HepG2 (cell line): ENCODE data around the gene CUL4A. TPM values are rescaled to one million over a fixed set of nuclear protein-coding genes. Genes with fewer than 3 reads are reported as not detected.

Experiments
- BCL6 ChIP-seq: IDR thresholded peaks from 2 replicates; pipeline ENCODE4 v1.6.1; 2016; ENCODE audit warnings: missing genetic modification reagents, missing compliant biosample characterization
- CHCHD3 ChIP-seq: sonication (generic); formaldehyde crosslinking; IDR thresholded peaks from 2 replicates; pipeline ENCODE4 v1.8.0; 2022; ENCODE audit warnings: mild to moderate bottlenecking, missing genetic modification reagents, moderate library complexity
- DMAP1 ChIP-seq: IDR thresholded peaks from 2 replicates; pipeline ENCODE4 v1.6.1; 2016
- ETV6 ChIP-seq: sonication (generic); formaldehyde crosslinking; conservative IDR thresholded peaks from 2 replicates; pipeline ENCODE4 v1.4.0; 2020; ENCODE audit warnings: missing genetic modification reagents
- HES4 ChIP-seq: sonication (generic); formaldehyde crosslinking; IDR thresholded peaks from 2 replicates; pipeline ENCODE4 v1.9.0; 2021; ENCODE audit warnings: mild to moderate bottlenecking, missing genetic modification reagents, borderline replicate concordance
- HNRNPL ChIP-seq: fragments of 200-400 bp; formaldehyde crosslinking; IDR thresholded peaks from 2 replicates; pipeline ENCODE4 v1.6.1; 2017; ENCODE audit warnings: mild to moderate bottlenecking, low read depth, low read length
- HNRNPLL ChIP-seq: fragments of 200-400 bp; formaldehyde crosslinking; IDR thresholded peaks from 2 replicates; pipeline ENCODE4 v1.6.1; 2017; ENCODE audit warnings: mild to moderate bottlenecking, low read depth, low read length; ENCODE audit not compliant: poor library complexity, severe bottlenecking
- KDM2A ChIP-seq: sonication (generic); formaldehyde crosslinking; IDR thresholded peaks from 2 replicates; pipeline ENCODE4 v1.4.0; 2020; ENCODE audit warnings: low read depth, missing genetic modification reagents, borderline replicate concordance
- MBNL3 ChIP-seq: fragments of 250-450 bp; sonication (Bioruptor Pico); conservative IDR thresholded peaks from 2 replicates; pipeline ENCODE4 v1.8.0; 2022; ENCODE audit warnings: mild to moderate bottlenecking, inconsistent platforms
- PTBP1 ChIP-seq: fragments of 200-400 bp; formaldehyde crosslinking; IDR thresholded peaks from 2 replicates; pipeline ENCODE4 v1.6.1; 2018; ENCODE audit warnings: low read length, low read depth; ENCODE audit not compliant: poor library complexity, severe bottlenecking
- REPIN1 ChIP-seq: sonication (generic); formaldehyde crosslinking; IDR thresholded peaks from 2 replicates; pipeline ENCODE4 v1.8.0; 2022; ENCODE audit warnings: missing genetic modification reagents, low read depth, mild to moderate bottlenecking, borderline replicate concordance
- RFXANK ChIP-seq: IDR thresholded peaks from 2 replicates; pipeline ENCODE4 v1.6.1; 2016
- TEAD3 ChIP-seq: optimal IDR thresholded peaks from 2 replicates; pipeline ENCODE3; 2016; ENCODE audit warnings: borderline replicate concordance
- TP53 ChIP-seq: sonication (generic); formaldehyde crosslinking; conservative IDR thresholded peaks from 2 replicates; pipeline ENCODE4 v1.4.0; 2020; ENCODE audit warnings: missing genetic modification reagents
- ZNF136 ChIP-seq: sonication (generic); formaldehyde crosslinking; IDR thresholded peaks from 2 replicates; pipeline ENCODE4 v1.8.1; 2022; ENCODE audit warnings: low read depth, mild to moderate bottlenecking, moderate library complexity, missing genetic modification reagents
- ZNF24 ChIP-seq: fragments of 450-650 bp; IDR thresholded peaks from 2 replicates; pipeline ENCODE4 v1.6.1; 2017; ENCODE audit warnings: antibody characterized with exemption, mild to moderate bottlenecking
- ZNF430 ChIP-seq: sonication (generic); formaldehyde crosslinking; IDR thresholded peaks from 2 replicates; pipeline ENCODE4 v1.9.0; 2021; ENCODE audit warnings: mild to moderate bottlenecking, missing genetic modification reagents
- ZNF773 ChIP-seq: sonication (generic); formaldehyde crosslinking; IDR thresholded peaks from 2 replicates; pipeline ENCODE4 v1.4.0; 2020; ENCODE audit warnings: missing genetic modification reagents, borderline replicate concordance
- ZNF83 ChIP-seq: sonication (generic); formaldehyde crosslinking; IDR thresholded peaks from 2 replicates; pipeline ENCODE4 v1.4.0; 2020; ENCODE audit warnings: missing genetic modification reagents, mild to moderate bottlenecking, borderline replicate concordance
- ZNF879 ChIP-seq: sonication (generic); formaldehyde crosslinking; IDR thresholded peaks from 2 replicates; pipeline ENCODE4 v1.8.1; 2023; ENCODE audit warnings: missing genetic modification reagents
- polyA plus RNA-seq, 8 experiments: library from polyadenylated mRNA; depleted of rRNA in 3 of 8; stranded (reverse) in 7 of 8; unstranded in 1 of 8; fragments of >200 nt; fragmentation: Illumina TruSeq in 4 of 8; extraction: Trizol in 4 of 8; gene quantifications; 2 replicates each; pipeline versions ENCODE4 v1.2.1 to v1.2.3, GENCODE V29; 2011 to 2016; ENCODE audit warnings: low read depth in 4 of 8, missing spikeins in 1 of 8, mixed read lengths in 1 of 8; ENCODE audit not compliant: insufficient read depth in 1 of 8
- total RNA-seq, 5 experiments: library from RNA; depleted of rRNA; stranded (reverse); fragments of >200 nt; fragmentation: Illumina TruSeq; extraction: Trizol; gene quantifications; 2 replicates each; pipeline ENCODE4 v1.2.3, GENCODE V29; 2016; ENCODE audit warnings: low read depth in 1 of 5
- TF ChIP-seq, protein P1 (sequence below): sonication (generic); formaldehyde crosslinking; IDR thresholded peaks from 2 replicates; pipeline ENCODE4 v1.5.1; 2020; ENCODE audit warnings: mild to moderate bottlenecking, missing genetic modification reagents, moderate library complexity
- TF ChIP-seq, protein P2 (sequence below): sonication (generic); formaldehyde crosslinking; IDR thresholded peaks from 2 replicates; pipeline ENCODE4 v1.5.0; 2020; ENCODE audit warnings: mild to moderate bottlenecking, missing genetic modification reagents
- TF ChIP-seq, protein P3 (sequence below): sonication (generic); formaldehyde crosslinking; conservative IDR thresholded peaks from 2 replicates; pipeline ENCODE4 v1.8.1; 2023; ENCODE audit warnings: missing genetic modification reagents
- TF ChIP-seq, protein P4 (sequence below): sonication (generic); formaldehyde crosslinking; IDR thresholded peaks from 2 replicates; pipeline ENCODE4 v1.5.0; 2020; ENCODE audit warnings: missing genetic modification reagents, mild to moderate bottlenecking, borderline replicate concordance

The CUL4A gene
- total and polyA plus RNA-seq, 2 of the 13 experiments (the other 11 are each of a cell fraction or from before 2014, with no cell fraction given): 51.2 to 75.3 TPM

DNA sequence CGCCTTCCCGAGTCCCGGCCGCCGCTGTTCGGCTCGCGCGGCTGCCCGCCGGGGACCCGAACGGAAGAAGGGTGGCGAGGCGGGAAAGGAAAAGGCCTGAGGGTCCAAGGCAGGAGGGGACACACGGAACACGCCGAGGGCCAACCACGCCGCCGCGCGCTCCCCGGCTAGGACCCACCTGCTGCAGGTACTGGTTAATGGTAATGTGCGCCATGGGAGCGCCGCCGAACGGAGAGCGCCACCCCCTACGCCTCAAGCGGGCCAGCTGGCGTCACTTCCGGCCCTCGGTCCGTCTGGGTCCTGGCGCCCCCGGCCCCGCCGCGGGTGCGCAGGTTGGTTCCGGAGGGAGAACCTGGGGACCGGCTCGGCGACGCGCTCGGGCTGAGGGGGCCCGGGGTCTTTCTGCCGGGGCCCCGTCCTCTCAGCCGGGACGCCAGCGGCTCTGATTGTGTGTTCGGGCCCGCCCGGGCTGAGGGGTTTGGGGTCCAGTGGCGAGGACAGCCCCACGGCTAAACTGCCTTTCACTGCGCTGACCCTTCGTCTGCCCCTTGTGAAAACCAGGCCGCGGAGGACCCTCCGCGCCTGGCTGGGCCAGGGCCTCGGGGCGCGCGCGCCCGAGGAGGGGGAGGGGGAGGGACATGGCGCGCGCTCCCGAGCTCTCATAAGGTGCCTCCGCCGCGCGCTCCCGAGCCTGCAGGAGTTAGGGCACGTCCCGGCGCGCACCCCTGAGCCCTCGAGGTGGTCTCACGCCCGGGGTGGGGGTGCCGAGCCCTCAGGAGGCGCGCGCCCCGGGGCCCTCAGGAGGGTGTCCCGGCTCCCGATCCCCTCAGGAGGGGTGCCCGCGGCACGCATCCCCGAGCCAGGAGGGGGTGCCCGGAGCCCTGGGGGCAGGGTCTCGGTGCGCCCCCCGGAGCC lies 735 bp upstream of the CUL4A start, which contains the start of gene PCID2 (continued):
- TF ChIP-seq, protein P1, sequence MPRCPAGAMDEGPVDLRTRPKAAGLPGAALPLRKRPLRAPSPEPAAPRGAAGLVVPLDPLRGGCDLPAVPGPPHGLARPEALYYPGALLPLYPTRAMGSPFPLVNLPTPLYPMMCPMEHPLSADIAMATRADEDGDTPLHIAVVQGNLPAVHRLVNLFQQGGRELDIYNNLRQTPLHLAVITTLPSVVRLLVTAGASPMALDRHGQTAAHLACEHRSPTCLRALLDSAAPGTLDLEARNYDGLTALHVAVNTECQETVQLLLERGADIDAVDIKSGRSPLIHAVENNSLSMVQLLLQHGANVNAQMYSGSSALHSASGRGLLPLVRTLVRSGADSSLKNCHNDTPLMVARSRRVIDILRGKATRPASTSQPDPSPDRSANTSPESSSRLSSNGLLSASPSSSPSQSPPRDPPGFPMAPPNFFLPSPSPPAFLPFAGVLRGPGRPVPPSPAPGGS (CRISPR knock-in tag): peak; percentile 93; the same call in 1 of the 2 replicates
- TF ChIP-seq ZNF136 (CRISPR knock-in tag) (no peak), PTBP1 (peak; percentile 86), RFXANK (0 out of 2 replicates have a peak, but pooled peaks have one; percentile 67), ZNF773 (peak; percentile 25; the same call in 1 of the 2 replicates), ZNF24 (no peak), CHCHD3 (CRISPR knock-in tag) (peak; percentile 40; the same call in 1 of the 2 replicates), ZNF879 (CRISPR knock-in tag) (no peak), DMAP1 (CRISPR knock-in tag) (peak; percentile 96), TEAD3 (CRISPR knock-in tag) (peak; percentile 49), ETV6 (CRISPR knock-in tag) (peak; percentile 87; the same call in 1 of the 2 replicates), MBNL3 (CRISPR knock-in tag) (no peak), KDM2A (CRISPR knock-in tag) (peak; percentile 98), BCL6 (CRISPR knock-in tag) (peak; percentile 66), ZNF83 (CRISPR knock-in tag) (no peak), ZNF430 (CRISPR knock-in tag) (peak; percentile 47; the same call in 1 of the 2 replicates), TP53 (CRISPR knock-in tag) (peak; percentile 50; the same call in 1 of the 2 replicates), HES4 (CRISPR knock-in tag) (peak; percentile 65; the same call in 1 of the 2 replicates), REPIN1 (CRISPR knock-in tag) (peak; percentile 77; the same call in 1 of the 2 replicates), HNRNPL (no peak), HNRNPLL (peak; percentile 96)
- TF ChIP-seq, protein P2, sequence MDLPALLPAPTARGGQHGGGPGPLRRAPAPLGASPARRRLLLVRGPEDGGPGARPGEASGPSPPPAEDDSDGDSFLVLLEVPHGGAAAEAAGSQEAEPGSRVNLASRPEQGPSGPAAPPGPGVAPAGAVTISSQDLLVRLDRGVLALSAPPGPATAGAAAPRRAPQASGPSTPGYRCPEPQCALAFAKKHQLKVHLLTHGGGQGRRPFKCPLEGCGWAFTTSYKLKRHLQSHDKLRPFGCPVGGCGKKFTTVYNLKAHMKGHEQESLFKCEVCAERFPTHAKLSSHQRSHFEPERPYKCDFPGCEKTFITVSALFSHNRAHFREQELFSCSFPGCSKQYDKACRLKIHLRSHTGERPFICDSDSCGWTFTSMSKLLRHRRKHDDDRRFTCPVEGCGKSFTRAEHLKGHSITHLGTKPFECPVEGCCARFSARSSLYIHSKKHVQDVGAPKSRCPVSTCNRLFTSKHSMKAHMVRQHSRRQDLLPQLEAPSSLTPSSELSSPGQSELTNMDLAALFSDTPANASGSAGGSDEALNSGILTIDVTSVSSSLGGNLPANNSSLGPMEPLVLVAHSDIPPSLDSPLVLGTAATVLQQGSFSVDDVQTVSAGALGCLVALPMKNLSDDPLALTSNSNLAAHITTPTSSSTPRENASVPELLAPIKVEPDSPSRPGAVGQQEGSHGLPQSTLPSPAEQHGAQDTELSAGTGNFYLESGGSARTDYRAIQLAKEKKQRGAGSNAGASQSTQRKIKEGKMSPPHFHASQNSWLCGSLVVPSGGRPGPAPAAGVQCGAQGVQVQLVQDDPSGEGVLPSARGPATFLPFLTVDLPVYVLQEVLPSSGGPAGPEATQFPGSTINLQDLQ: peak; percentile 77
- TF ChIP-seq, protein P3, sequence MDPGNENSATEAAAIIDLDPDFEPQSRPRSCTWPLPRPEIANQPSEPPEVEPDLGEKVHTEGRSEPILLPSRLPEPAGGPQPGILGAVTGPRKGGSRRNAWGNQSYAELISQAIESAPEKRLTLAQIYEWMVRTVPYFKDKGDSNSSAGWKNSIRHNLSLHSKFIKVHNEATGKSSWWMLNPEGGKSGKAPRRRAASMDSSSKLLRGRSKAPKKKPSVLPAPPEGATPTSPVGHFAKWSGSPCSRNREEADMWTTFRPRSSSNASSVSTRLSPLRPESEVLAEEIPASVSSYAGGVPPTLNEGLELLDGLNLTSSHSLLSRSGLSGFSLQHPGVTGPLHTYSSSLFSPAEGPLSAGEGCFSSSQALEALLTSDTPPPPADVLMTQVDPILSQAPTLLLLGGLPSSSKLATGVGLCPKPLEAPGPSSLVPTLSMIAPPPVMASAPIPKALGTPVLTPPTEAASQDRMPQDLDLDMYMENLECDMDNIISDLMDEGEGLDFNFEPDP (CRISPR knock-in tag): 0 out of 2 replicates have a peak, but pooled peaks have one; percentile 68
- TF ChIP-seq, protein P4, sequence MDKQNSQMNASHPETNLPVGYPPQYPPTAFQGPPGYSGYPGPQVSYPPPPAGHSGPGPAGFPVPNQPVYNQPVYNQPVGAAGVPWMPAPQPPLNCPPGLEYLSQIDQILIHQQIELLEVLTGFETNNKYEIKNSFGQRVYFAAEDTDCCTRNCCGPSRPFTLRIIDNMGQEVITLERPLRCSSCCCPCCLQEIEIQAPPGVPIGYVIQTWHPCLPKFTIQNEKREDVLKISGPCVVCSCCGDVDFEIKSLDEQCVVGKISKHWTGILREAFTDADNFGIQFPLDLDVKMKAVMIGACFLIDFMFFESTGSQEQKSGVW (CRISPR knock-in tag): no peak
